ENCODE results near the gene PSTPIP2.

GRCh38 chr18:46067438-46068007 lies 4.5 kb downstream of the PSTPIP2 start:
- no peak for TF ChIP-seq CTCF (IDR thresholded peaks at IDR 0.05; ENCODE audit: extremely low read depth in 1 of 2, insufficient read depth in 1 of 2, low read depth in 1 of 2, low read length in 2 of 2)
- TF ChIP-seq POLR2AphosphoS5 (IDR thresholded peaks at IDR 0.05; ENCODE audit: insufficient read depth, low read depth, low read length), result no peak
- no peak for TF ChIP-seq POLR2A (IDR thresholded peaks at IDR 0.05; ENCODE audit: low read depth, low read length)
- no peak for TF ChIP-seq MAX (IDR thresholded peaks at IDR 0.05; ENCODE audit: insufficient read depth, insufficient read length)
- no peak for TF ChIP-seq MYC (IDR thresholded peaks at IDR 0.05; ENCODE audit: low read depth, low read length)
- TF ChIP-seq EZH2 (IDR thresholded peaks at IDR 0.05; ENCODE audit: borderline replicate concordance, low read depth, low read length, severe bottlenecking), result no peak

Data from endothelial cell of umbilical vein (primary cell).